Adipose tissue (tissue), 3 donors: ENCODE data around the gene TPPP. TPM values are rescaled to one million over a fixed set of nuclear protein-coding genes. Genes with fewer than 3 reads are reported as not detected.
"Not testable (repeated sequence)": the region's sequence is repeated elsewhere in the genome, so short reads cannot be mapped to it uniquely, and the experiment has no call there.

Experiments used
- H3K27ac ChIP-seq: one replicate; pipeline ENCODE4 v1.5.1; 2013; ENCODE audit warnings: low read depth, low read length
- WGBS, 3 donors: extraction: QIAGEN DNeasy Blood & Tissue Kit; methylation state at CpG; one replicate each; pipeline ENCODE4 v1.1.7; 2013; 5-methylcytosine and 5-hydroxymethylcytosine counted together
- polyA plus RNA-seq, 3 donors: library from polyadenylated mRNA; stranded (reverse); fragments of 200-250 nt; gene quantifications; one replicate each; pipeline ENCODE4 v1.2.3, GENCODE V29; 2013
- donor health status: healthy with polysubstance abuse.
- donor health status: Bipolar disorder and iron deficiency.
- donor health status: healthy.

Gene TPPP
- polyA plus RNA-seq, 3 donors = 1.2 to 3.1 (median 2.7) TPM

GRCh38 chr5:681317-682191 is 11.6 kb downstream of the TPPP start:
- 80 to 90% (median 90%) methylated on average over 16 to 17 of the region's 17 CpGs for WGBS, 3 donors
- H3K27ac ChIP-seq = not testable (repeated sequence)

- not testable (repeated sequence) for H3K27ac ChIP-seq
- 83 to 89% (median 87%) methylated on average over 12 to 13 of the region's 13 CpGs for WGBS, 3 donors
Measured at GRCh38 chr5:680836-681235, 12.3 kb downstream of the TPPP start.

GRCh38 chr5:680118-680795 is 12.9 kb downstream of the TPPP start:
- 74 to 85% methylated on average over 3 to 11 of the region's 32 CpGs; no CpG with 5 or more reads in 1 of the 3 donors for WGBS, 3 donors
- not testable (repeated sequence) for H3K27ac ChIP-seq

GRCh38 chr5:679166-679895 is 13.8 kb downstream of the TPPP start:
- 81 to 90% (median 87%) methylated on average over 9 to 16 of the region's 17 CpGs for WGBS, 3 donors
- not testable (repeated sequence) for H3K27ac ChIP-seq

- not testable (repeated sequence) for H3K27ac ChIP-seq
- 84 to 89% (median 89%) methylated on average over 7 to 16 of the region's 16 CpGs for WGBS, 3 donors
Measured at GRCh38 chr5:678521-678920, 14.6 kb downstream of the TPPP start.

- H3K27ac ChIP-seq = no peak overlapping the region
- 84 to 87% (median 86%) methylated on average over 43 to 44 of the region's 44 CpGs for WGBS, 3 donors
Measured at GRCh38 chr5:677131-678101, 15.7 kb downstream of the TPPP start.

- no peak overlapping the region for H3K27ac ChIP-seq
- WGBS, 3 donors = 90 to 97% (median 92%) methylated on average over 48 of the region's 48 CpGs
Measured at GRCh38 chr5:676699-677076, 16.5 kb downstream of the TPPP start.

- H3K27ac ChIP-seq = no peak overlapping the region
- WGBS, 3 donors = 74 to 85% (median 76%) methylated on average over 36 of the region's 36 CpGs
Measured at GRCh38 chr5:675871-676698, 17.1 kb downstream of the TPPP start.

GRCh38 chr5:675111-675870 is 17.9 kb downstream of the TPPP start:
- no peak overlapping the region for H3K27ac ChIP-seq

GRCh38 chr5:674630-675011 is 18.5 kb downstream of the TPPP start:
- no peak overlapping the region for H3K27ac ChIP-seq
- WGBS, 3 donors = 60 to 76% (median 64%) methylated on average over 6 to 7 of the region's 7 CpGs

More at GRCh38 chr5:675111-675870, 17.9 kb downstream of the TPPP start:
- WGBS, 3 donors = 72 to 89% (median 85%) methylated on average over 17 to 20 of the region's 20 CpGs

GRCh38 chr5:673831-674629 is 19.1 kb downstream of the TPPP start:
- H3K27ac ChIP-seq = no peak overlapping the region
- WGBS, 3 donors = 59 to 75% (median 60%) methylated on average over 21 to 27 of the region's 27 CpGs

- 41 to 54% (median 49%) methylated on average over 12 to 19 of the region's 19 CpGs for WGBS, 3 donors
- no peak overlapping the region for H3K27ac ChIP-seq
Measured at GRCh38 chr5:673161-673830, 19.9 kb downstream of the TPPP start.

GRCh38 chr5:672329-673160 is 20.6 kb downstream of the TPPP start:
- WGBS, 3 donors = 9 to 27% (median 10%) methylated on average over 27 of the region's 27 CpGs
- no peak overlapping the region for H3K27ac ChIP-seq
